Fibroblast of mammary gland (primary cell): ENCODE measurements around the gene SLC46A2.

ENCODE experiments used
- DNase-seq: peaks from one replicate; pipeline ENCODE4 v3.0.0-alpha.2; 2010; ENCODE audit warnings: low read depth
- H3K4me3 ChIP-seq: 2 replicates; pipeline ENCODE4 v1.5.1; 2011; ENCODE audit warnings: low read depth, mild to moderate bottlenecking, low read length, moderate library complexity; ENCODE audit not compliant: control insufficient read depth
- TF ChIP-seq, protein P1 (sequence below): conservative IDR thresholded peaks from 2 replicates; pipeline ENCODE4 v1.5.1; 2011; ENCODE audit warnings: low read depth, low read length, inconsistent platforms; ENCODE audit not compliant: control insufficient read depth, insufficient read depth

Gene SLC46A2

DNA sequence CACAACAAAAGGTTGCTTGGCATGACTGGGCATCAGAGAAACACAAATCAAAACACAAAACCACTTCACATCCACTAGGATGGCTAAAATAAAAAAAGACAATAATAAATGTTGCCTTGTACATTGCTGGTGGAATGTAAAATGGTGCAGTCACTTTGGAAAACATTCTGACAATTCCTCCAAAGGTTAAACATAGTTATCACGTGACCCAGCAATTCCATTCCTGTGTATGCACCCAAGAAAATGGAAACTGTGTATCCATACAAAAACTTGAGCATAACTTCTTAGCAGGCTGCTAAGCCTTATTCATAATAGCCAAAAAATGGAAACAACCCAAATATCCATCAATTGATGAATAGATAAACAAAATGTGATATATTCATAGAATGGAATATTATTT is 10.2 kb upstream of the SLC46A2 start:
- no peak overlapping the region for H3K4me3 ChIP-seq
- TF ChIP-seq, protein P1, sequence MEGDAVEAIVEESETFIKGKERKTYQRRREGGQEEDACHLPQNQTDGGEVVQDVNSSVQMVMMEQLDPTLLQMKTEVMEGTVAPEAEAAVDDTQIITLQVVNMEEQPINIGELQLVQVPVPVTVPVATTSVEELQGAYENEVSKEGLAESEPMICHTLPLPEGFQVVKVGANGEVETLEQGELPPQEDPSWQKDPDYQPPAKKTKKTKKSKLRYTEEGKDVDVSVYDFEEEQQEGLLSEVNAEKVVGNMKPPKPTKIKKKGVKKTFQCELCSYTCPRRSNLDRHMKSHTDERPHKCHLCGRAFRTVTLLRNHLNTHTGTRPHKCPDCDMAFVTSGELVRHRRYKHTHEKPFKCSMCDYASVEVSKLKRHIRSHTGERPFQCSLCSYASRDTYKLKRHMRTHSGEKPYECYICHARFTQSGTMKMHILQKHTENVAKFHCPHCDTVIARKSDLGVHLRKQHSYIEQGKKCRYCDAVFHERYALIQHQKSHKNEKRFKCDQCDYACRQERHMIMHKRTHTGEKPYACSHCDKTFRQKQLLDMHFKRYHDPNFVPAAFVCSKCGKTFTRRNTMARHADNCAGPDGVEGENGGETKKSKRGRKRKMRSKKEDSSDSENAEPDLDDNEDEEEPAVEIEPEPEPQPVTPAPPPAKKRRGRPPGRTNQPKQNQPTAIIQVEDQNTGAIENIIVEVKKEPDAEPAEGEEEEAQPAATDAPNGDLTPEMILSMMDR: no peak
- DNase-seq: no peak

DNA sequence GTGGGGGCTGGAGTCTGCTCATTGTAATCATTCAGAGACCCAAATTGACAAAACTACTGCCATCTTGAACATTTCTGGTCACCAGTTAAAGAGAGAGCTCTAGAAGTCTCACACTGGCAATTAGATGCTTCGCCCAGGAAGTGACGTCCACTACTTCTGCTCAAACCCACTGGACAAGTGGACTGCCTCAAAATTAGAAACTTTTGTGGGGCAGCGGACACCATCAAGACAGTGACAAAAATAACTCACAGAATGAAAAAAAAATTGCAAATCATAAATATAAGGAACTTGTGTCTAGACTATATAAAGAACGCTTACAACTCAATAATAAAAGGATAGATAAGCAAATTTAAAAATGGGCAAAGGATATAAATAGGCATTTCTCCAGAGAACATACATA is 9.8 kb upstream of the SLC46A2 start:
- DNase-seq: no peak
- TF ChIP-seq, protein P1: no peak
- H3K4me3 ChIP-seq: no peak overlapping the region

DNA sequence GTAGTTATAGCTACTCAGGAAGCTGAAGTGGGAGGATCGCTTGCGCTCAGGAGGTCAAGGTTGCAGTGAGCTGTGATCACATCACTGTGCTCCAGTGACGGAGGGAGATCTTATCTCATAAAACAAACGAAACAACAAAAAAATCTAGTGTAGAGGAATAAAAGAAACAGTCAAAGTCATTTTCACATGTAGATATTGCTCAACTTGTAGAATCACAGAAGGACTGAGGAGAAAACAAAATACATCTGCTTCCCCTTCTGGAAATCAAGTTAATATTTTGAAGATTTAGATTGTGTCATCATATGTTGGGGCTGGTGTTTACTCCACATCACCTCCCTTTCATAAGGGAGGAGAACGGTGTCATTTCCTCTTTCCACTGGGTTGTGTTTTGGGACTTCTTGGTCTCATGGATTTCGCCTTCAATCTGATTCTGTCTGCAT is 8.2 kb upstream of the SLC46A2 start:
- TF ChIP-seq, protein P1: no peak
- no peak overlapping the region for H3K4me3 ChIP-seq
- no peak for DNase-seq

DNA sequence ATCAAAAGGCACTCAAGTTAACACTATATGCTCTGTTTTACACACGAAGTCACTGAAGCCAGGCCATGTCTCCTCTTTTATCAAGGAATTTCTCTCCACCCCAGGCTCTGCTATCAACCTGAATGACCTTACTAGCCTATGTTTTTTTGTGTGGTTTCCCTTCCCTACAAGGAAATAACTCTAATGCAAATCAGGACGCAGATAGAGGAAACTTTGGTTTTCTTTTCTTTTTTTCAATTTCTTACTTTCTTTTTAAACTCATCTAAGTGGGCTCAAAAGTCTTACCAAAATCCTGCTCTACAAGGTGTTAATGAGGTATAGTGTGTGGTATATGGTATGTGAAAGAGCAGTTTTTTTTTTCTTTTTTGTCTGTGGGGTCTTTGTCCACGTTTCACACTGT is 5.5 kb upstream of the SLC46A2 start:
- TF ChIP-seq, protein P1: no peak
- no peak for DNase-seq
- no peak overlapping the region for H3K4me3 ChIP-seq

DNA sequence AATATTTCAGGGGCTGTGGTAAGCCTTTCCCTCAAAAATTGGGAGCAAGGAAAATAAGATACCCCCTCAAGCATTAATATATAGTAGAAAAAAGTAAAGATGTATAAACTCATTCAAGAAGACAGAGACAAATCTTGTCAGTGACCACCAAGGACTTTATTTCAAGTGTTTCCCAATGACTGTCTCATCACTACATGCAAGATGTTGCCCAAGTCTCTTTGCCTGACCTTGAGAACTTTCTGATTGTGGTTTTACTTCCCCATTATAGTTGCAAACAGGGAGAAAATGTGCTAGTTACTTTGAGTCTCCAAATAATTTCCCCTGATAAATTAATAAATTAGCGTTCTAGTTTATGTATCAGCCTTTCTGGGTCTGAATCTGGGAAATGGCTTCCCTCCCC is 4.0 kb upstream of the SLC46A2 start:
- no peak overlapping the region for H3K4me3 ChIP-seq
- TF ChIP-seq, protein P1: no peak
- peak; percentile 38 for DNase-seq

DNA sequence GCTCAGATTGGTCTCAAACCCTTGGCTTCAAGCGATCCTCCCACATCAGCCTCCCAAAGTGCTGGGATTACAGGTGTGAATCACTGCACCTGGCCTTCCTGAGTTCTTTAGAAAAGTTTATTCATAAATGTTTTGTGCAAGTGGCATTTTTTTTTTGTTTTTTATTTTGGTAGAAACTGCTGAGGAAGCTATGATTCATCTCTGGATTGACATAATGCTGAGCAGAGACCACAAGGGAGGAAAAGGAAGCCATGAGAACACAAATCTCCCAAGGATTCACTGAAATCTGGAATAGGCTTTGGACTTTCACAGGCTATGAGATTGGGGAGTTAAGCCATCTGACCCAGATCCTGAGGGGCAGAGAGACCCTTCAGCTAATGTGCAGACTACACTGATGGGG is 3.4 kb upstream of the SLC46A2 start:
- peak; percentile 54 for DNase-seq

More for the DNA sequence above, 3.4 kb upstream of the SLC46A2 start:
- H3K4me3 ChIP-seq: no peak overlapping the region
- TF ChIP-seq, protein P1: no peak
